ENCODE results near the gene MFAP4.

DNA sequence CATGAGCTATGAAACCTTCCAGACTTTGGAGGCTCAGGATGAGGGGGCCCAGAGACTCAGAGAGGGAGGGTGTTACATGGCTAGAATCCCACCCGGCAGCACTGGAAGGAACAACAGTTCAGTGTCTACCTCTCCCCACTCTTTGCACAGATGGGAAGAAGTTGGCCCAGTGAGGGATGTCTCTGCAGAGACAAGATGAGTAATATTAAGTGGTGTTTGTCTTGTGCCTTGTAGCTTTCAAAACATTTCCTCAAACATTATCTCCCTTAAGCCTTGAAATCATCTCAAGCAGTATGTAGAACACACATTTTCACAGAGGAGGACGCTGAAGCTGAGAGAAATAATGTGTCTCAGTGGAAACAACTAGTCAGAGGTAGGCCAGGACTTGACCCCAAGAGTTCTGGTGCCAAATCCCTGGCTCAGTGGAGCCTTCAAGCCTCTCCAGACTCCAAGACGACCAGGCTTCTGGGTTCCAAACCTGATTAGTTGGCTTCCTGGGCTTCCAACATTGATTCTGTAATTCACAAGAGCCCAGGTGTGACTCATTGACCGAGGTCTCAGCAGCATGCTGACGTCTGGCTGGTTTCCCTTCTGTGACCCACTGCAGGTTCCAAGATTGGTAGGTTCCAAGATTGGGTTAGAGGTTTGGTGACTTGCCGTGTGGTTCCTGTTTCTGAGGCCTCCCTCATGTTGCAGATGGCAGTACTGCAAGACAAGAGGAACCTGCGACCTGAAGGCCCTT lies 31.4 kb upstream of the MFAP4 start:
- TF ChIP-seq, protein P1, sequence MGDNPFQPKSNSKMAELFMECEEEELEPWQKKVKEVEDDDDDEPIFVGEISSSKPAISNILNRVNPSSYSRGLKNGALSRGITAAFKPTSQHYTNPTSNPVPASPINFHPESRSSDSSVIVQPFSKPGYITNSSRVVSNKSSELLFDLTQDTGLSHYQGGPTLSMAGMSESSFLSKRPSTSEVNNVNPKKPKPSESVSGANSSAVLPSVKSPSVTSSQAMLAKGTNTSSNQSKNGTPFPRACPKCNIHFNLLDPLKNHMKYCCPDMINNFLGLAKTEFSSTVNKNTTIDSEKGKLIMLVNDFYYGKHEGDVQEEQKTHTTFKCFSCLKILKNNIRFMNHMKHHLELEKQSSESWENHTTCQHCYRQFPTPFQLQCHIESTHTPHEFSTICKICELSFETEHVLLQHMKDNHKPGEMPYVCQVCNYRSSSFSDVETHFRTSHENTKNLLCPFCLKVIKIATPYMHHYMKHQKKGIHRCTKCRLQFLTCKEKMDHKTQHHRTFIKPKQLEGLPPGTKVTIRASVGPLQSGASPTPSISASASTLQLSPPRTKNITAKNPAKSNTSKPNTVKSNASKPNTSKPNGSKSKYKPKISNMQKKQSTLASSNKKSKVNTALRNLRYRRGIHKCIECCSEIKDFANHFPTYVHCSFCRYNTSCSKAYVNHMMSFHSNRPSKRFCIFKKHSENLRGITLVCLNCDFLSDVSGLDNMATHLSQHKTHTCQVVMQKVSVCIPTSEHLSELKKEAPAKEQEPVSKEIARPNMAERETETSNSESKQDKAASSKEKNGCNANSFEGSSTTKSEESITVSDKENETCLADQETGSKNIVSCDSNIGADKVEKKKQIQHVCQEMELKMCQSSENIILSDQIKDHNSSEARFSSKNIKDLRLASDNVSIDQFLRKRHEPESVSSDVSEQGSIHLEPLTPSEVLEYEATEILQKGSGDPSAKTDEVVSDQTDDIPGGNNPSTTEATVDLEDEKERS (tag by site-specific recombination; IDR thresholded peaks at IDR 0.05): no peak
- TF ChIP-seq ZNF169 (tag by site-specific recombination; IDR thresholded peaks at IDR 0.05) (no peak), ZNF830 (tag by site-specific recombination; IDR thresholded peaks at IDR 0.05; ENCODE audit: low read depth) (no peak), ZNF677 (tag by site-specific recombination; IDR thresholded peaks at IDR 0.05) (no peak), ZFP69B (tag by site-specific recombination; IDR thresholded peaks at IDR 0.05) (no peak), ZNF561 (tag by site-specific recombination; IDR thresholded peaks at IDR 0.05; ENCODE audit: borderline replicate concordance) (no peak), ZNF23 (tag by site-specific recombination; IDR thresholded peaks at IDR 0.05; ENCODE audit: borderline replicate concordance) (no peak), ZNF837 (tag by site-specific recombination; IDR thresholded peaks at IDR 0.05) (no peak), ZNF791 (tag by site-specific recombination; IDR thresholded peaks at IDR 0.05) (no peak), ZNF792 (tag by site-specific recombination; IDR thresholded peaks at IDR 0.05) (no peak)
- TF ChIP-seq, protein P2, sequence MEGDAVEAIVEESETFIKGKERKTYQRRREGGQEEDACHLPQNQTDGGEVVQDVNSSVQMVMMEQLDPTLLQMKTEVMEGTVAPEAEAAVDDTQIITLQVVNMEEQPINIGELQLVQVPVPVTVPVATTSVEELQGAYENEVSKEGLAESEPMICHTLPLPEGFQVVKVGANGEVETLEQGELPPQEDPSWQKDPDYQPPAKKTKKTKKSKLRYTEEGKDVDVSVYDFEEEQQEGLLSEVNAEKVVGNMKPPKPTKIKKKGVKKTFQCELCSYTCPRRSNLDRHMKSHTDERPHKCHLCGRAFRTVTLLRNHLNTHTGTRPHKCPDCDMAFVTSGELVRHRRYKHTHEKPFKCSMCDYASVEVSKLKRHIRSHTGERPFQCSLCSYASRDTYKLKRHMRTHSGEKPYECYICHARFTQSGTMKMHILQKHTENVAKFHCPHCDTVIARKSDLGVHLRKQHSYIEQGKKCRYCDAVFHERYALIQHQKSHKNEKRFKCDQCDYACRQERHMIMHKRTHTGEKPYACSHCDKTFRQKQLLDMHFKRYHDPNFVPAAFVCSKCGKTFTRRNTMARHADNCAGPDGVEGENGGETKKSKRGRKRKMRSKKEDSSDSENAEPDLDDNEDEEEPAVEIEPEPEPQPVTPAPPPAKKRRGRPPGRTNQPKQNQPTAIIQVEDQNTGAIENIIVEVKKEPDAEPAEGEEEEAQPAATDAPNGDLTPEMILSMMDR (tag by site-specific recombination; IDR thresholded peaks at IDR 0.05): no peak
- TF ChIP-seq, protein P3, sequence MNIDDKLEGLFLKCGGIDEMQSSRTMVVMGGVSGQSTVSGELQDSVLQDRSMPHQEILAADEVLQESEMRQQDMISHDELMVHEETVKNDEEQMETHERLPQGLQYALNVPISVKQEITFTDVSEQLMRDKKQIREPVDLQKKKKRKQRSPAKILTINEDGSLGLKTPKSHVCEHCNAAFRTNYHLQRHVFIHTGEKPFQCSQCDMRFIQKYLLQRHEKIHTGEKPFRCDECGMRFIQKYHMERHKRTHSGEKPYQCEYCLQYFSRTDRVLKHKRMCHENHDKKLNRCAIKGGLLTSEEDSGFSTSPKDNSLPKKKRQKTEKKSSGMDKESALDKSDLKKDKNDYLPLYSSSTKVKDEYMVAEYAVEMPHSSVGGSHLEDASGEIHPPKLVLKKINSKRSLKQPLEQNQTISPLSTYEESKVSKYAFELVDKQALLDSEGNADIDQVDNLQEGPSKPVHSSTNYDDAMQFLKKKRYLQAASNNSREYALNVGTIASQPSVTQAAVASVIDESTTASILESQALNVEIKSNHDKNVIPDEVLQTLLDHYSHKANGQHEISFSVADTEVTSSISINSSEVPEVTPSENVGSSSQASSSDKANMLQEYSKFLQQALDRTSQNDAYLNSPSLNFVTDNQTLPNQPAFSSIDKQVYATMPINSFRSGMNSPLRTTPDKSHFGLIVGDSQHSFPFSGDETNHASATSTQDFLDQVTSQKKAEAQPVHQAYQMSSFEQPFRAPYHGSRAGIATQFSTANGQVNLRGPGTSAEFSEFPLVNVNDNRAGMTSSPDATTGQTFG (tag by site-specific recombination; IDR thresholded peaks at IDR 0.05; ENCODE audit: borderline replicate concordance): no peak
- TF ChIP-seq, protein P4, sequence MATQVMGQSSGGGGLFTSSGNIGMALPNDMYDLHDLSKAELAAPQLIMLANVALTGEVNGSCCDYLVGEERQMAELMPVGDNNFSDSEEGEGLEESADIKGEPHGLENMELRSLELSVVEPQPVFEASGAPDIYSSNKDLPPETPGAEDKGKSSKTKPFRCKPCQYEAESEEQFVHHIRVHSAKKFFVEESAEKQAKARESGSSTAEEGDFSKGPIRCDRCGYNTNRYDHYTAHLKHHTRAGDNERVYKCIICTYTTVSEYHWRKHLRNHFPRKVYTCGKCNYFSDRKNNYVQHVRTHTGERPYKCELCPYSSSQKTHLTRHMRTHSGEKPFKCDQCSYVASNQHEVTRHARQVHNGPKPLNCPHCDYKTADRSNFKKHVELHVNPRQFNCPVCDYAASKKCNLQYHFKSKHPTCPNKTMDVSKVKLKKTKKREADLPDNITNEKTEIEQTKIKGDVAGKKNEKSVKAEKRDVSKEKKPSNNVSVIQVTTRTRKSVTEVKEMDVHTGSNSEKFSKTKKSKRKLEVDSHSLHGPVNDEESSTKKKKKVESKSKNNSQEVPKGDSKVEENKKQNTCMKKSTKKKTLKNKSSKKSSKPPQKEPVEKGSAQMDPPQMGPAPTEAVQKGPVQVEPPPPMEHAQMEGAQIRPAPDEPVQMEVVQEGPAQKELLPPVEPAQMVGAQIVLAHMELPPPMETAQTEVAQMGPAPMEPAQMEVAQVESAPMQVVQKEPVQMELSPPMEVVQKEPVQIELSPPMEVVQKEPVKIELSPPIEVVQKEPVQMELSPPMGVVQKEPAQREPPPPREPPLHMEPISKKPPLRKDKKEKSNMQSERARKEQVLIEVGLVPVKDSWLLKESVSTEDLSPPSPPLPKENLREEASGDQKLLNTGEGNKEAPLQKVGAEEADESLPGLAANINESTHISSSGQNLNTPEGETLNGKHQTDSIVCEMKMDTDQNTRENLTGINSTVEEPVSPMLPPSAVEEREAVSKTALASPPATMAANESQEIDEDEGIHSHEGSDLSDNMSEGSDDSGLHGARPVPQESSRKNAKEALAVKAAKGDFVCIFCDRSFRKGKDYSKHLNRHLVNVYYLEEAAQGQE (tag by site-specific recombination; IDR thresholded peaks at IDR 0.05): no peak
